Hypothalamus (tissue), 51 donors: Measurements from ENCODE around the gene ZXDC.

ENCODE experiments used
- DNase-seq, 51 donors: peaks; one replicate each; lab custom pipeline; 2025; lab: John Stamatoyannopoulos, UW

ZXDC gene

DNA sequence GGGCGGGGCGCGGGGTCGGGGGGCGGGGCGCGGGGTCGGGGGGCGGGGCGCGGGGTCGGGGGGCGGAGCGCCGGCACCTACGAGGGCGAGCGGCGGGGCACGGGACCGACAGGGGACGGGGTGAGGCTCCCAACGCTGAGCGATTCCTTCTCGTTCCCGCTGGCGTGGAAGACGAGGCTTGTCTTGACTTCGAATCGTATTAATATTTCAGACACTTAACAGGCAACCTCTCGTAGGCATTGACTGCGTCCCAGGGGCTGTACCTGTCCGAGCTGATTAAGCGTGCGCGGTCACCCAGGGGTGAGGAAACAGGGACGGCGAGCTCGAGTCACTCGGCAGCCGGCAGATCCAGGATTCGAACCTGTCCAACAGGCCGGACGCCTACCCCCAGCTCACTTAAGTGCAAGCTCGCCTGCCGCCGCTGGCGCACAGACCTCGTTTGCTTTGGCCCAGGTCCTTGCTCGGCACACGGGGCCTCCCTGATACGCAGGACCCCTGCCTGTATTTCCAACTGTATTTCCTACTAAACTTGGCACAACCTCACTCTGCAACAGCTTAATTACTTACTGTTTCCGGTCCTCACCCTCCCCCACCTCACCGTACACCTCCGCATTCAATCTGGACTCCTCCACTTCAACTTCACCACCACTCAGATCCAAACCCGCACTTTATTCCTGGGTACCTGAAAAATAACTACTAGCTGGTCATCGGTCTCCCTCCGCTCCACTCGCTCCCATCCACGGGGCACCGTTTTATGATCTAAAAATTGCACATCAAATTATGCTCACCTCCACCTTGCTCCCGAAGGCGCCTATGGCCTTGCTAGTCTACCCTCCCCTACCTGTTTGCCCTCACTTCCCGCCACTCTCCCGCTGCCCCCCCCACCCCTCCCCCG is 722 bp upstream of the ZXDC start:
- DNase-seq: peak in 29 of 51 donors; percentile 24 to 88 (median 73)

- DNase-seq: peak in 3 of 51 donors; percentile 19 to 51 (median 40)
Observed at GRCh38 chr3:126474498-126475412, 936 bp downstream of the ZXDC start.

GRCh38 chr3:126473292-126474168 is 2.2 kb downstream of the ZXDC start:
- no peak for DNase-seq

DNA sequence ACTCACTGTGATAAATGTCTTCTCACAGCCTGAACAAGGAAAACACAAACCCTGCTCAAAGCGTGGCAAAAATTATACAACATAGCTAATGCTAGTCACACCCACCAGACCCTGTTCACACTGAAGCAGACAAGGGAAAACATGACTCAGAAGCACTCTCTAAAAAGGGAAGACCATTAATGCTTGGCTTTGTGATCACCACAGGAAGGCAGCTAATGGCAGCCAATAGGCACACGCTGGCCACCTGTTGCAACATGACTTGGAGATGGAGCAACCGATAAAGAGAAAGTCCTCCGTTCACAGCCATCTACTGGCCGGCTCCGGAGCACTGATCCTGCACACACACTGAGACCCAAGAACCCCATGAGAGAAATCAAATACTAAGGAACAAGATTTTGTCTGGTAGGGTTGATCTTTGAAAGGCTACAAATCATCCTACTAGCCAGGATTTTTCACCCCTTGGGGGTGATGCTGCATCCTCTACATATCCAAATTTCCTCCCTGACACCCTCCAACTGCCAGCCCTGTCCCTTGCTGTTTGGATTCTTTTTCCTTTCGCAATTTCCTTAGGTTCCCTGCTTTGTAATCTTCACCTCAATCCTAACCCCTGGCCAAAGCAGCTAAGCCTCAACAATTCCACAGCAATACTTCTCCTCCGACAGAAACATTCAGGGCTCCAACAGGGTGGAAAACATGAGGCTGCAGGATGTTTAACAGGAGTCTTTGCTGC is 3.2 kb downstream of the ZXDC start:
- peak in 21 of 51 donors; percentile 16 to 65 (median 32) for DNase-seq

DNA sequence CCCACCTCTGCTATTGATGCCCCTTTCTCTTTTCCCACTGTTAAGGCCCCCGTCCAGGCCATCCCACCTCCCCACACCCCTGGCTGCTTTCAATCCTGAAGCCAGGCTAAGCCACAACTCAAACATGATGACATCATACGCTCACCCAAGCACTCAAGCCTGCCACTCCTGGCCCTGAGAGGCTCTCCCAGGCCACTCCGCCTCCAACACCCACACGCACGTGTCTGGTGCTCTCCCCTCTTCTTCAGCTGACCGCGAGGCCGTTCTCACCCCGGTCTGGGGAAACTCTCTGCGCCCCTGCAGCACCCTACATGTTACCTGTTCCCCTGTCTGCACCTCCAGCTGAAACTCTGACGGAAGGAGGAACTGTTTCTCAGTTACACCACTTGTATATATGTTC is 6.2 kb downstream of the ZXDC start:
- DNase-seq: no peak

GRCh38 chr3:126468028-126468891 is 7.4 kb downstream of the ZXDC start:
- DNase-seq: no peak

DNA sequence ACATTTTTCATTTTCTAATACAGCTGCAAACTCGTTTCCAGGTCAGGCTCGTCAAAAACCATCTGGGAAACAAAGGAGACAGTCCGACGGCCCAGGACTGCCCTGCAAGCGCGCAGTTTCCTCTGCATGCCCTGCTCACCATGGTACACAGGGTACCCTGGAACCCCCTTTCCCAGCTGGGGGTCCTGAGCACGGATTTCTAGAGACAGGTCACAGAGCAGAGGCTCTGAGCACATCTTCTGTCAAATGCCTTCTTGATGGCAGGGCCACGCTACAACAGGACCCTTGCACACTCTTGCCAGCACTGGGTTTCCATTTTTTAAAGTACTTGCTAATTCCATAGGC is 8.1 kb downstream of the ZXDC start:
- DNase-seq: no peak

DNA sequence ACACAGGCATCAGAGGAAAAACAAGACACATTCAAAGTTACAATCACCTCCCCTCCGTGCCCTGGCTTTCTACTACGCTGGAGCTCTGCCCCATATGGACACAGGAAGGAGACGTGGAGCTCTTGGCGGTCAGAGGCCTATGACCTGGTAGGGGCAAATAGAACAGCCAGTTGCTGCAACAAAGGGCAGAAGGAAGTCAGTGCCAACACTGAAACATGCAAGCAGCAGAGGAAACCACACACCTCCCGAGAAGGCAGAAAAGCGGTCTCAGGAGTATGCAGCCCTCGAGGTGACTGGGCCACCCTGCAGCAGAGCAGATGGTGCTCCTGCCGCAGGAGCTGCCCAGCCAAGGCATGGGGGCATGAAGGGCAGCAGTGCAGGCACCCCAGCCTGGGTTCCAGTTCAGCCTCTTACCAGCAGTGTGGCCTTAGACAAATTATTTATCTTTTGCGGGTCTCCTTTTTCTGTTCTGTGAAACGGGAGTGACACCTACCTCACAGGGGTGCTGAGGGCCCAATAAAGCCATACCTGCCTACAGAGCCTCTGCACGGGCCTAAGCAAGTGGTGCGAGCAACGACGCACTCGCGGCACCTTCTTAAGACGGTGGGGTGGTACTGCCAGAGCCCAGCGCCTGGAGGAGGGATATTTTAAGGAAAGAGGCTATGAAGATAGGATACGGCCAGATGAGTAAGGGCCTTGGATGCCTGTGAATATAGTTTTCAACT is 8.6 kb downstream of the ZXDC start:
- DNase-seq: no peak

- DNase-seq: peak in 5 of 51 donors; percentile 10 to 27 (median 18)
Observed at GRCh38 chr3:126465928-126466544, 9.7 kb downstream of the ZXDC start.

DNA sequence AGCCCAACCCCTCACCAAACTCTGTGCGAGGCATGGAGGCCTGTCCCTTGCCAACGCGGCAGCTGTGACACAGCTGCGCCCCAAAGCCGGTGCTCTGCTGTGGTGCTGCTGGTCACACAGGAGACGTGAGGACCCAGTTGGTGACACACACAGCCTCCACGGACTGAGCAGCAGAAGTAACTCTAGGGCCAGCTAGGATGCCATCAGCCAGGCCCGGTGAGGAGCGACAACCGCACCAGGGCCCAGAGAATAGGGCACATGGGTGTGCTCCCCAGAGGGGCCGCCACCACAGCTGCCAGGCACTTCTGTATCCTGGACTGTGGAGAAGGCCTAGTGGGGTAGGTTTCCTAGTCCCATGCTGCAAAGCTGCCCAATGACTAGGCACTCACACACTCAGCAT is 10.7 kb downstream of the ZXDC start:
- DNase-seq: no peak

DNA sequence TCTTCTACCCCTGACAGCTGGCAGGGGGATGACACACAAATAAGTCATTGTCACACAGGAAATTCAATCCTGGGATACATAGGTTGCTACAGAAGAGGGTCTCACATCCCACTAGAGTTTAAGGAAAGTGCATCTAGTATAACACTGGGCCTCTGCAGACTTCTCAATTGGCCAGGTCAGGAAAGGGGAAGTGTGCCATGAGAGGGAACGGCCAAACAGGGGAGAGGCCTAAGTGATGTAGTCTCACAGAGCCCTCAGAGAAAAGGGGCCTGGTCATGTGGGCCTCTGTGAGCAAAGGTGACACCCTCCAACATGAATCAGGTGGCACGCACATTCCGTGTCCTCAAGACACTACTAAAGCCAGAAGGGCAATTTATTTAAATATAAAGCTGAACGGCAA is 11.2 kb downstream of the ZXDC start:
- DNase-seq: no peak

DNA sequence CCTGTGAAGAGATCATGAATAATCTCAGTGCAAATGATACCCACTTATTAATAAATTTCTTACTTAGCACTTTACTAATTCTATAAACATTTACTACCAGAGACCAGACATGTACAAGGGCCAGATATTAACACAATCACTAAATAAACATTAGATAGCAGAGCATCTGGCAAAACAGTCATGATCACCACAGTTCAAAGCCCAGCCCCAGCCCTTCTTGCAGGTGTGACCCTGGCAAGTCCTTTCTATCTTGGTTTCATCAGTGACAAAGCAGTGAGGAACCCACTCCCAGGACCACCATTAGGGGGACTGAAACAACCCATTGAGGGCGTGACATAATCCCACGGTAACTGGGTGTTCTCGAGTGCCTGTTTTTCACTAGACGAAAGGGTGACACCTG is 11.6 kb downstream of the ZXDC start:
- no peak for DNase-seq

DNA sequence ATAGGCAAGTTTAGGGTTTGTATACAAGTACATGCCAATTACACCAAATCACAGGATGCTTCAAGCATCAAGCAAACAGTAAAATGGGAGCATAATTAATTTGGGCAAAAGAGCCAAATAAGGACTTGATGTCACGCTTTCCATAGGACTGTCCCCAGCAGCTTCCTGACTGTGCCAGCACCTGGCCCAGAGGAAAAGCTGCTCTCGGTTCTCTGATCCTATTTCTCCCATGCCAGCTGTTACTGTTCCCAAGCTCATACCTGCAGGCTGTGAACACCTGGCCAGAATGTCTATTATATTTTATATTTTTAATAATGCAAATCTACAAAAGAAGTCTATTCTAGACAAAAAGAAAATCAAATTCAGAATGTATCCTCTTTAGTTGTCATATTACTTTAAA is 12.2 kb downstream of the ZXDC start:
- no peak for DNase-seq

GRCh38 chr3:126461450-126462070 is 14.1 kb downstream of the ZXDC start:
- no peak for DNase-seq

- no peak for DNase-seq
Observed at GRCh38 chr3:126460381-126460780, 15.3 kb downstream of the ZXDC start.

- DNase-seq: no peak
Observed at GRCh38 chr3:126459763-126460127, 15.9 kb downstream of the ZXDC start.

DNA sequence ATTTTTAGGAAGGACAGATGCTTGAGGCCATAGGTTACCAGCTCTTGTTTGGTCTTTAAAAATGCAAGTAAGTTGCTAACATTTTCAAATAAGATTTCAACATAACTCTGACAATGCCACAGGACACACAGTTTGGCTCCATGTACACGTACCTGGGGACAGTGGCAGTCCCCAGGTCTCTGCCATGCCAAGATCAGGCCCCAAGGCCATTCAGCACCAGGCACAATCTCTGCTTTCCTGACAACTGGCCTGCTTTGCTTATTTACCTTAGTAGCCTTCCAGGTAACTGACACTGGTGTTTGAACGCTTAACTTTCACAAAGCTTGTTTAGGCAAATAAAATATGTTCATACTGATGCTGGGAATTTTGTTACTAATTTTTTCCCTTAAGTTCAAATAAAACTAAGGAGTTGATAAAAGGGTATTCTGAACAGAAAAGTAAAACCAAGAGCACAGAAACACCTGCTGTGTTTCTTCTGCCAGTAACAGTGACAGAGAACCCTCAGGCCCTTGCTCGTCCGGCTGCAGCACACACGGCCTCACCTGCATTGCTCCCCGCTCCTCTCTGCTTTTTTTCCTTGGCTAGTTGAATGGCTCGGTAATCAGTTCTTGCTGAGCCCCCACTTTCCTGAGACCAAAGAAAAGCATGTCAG is 16.5 kb downstream of the ZXDC start:
- no peak for DNase-seq
